GM12801 (cell line): ENCODE measurements around the gene BHMT.

Experiments
- TF ChIP-seq, protein P1 (sequence below): IDR thresholded peaks from one replicate; pipeline ENCODE4 v1.5.1; 2011; ENCODE audit warnings: control low read depth; ENCODE audit not compliant: insufficient read length; ENCODE audit errors: extremely low read depth

BHMT gene

GRCh38 chr5:79119486-79119885 lies 7.9 kb downstream of the BHMT start:
- TF ChIP-seq, protein P1, sequence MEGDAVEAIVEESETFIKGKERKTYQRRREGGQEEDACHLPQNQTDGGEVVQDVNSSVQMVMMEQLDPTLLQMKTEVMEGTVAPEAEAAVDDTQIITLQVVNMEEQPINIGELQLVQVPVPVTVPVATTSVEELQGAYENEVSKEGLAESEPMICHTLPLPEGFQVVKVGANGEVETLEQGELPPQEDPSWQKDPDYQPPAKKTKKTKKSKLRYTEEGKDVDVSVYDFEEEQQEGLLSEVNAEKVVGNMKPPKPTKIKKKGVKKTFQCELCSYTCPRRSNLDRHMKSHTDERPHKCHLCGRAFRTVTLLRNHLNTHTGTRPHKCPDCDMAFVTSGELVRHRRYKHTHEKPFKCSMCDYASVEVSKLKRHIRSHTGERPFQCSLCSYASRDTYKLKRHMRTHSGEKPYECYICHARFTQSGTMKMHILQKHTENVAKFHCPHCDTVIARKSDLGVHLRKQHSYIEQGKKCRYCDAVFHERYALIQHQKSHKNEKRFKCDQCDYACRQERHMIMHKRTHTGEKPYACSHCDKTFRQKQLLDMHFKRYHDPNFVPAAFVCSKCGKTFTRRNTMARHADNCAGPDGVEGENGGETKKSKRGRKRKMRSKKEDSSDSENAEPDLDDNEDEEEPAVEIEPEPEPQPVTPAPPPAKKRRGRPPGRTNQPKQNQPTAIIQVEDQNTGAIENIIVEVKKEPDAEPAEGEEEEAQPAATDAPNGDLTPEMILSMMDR: no peak

DNA sequence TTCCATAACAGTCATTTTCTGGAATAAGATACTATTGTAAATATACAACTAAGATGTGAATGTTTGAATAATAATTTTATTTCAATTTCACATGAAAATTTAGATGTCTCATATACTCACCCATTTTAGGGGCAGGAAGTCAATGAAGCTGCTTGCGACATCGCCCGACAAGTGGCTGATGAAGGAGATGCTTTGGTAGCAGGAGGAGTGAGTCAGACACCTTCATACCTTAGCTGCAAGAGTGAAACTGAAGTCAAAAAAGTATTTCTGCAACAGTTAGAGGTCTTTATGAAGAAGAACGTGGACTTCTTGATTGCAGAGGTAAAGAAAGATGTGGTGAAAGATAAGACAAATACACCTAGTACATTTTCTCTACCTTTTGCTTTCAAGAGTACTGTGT lies 8.6 kb downstream of the BHMT start:
- TF ChIP-seq, protein P1: no peak

DNA sequence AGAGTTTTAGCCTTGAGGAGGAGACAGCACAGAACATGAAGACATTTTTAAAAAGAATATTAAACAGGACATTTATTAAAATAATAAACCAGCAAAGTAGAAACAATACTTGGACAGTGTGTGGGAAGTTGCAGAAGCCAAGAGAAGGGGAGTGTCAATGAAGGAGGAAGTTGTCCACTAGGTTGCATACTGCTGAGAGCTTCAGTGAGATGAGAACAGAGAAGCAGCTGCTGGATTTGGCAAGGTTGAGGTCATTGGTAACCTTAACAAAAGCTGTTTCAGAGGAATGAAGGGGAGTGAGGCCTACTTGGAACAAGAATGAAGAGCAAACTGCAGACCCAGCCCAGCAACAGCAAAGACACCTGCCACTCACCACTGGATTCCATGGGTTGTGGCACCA lies 11.4 kb downstream of the BHMT start:
- TF ChIP-seq, protein P1: no peak

- TF ChIP-seq, protein P1: no peak
Measured at GRCh38 chr5:79124607-79125006, 13.0 kb downstream of the BHMT start.

DNA sequence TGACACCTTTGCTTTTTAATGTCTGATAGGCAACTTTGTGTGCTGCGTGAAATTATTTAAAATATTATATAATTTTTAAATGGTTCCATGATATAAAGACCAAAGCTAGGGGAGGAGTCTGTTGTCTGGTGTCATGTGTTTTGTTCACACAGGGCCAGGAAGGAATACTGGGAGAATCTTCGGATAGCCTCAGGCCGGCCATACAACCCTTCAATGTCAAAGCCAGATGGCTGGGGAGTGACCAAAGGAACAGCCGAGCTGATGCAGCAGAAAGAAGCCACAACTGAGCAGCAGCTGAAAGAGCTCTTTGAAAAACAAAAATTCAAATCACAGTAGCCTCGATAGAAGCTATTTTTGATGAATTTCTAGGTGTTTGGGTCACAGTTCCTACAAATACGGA lies 19.2 kb downstream of the BHMT start:
- TF ChIP-seq, protein P1: no peak

- TF ChIP-seq, protein P1: no peak
Measured at GRCh38 chr5:79133121-79133656, 21.6 kb downstream of the BHMT start.

DNA sequence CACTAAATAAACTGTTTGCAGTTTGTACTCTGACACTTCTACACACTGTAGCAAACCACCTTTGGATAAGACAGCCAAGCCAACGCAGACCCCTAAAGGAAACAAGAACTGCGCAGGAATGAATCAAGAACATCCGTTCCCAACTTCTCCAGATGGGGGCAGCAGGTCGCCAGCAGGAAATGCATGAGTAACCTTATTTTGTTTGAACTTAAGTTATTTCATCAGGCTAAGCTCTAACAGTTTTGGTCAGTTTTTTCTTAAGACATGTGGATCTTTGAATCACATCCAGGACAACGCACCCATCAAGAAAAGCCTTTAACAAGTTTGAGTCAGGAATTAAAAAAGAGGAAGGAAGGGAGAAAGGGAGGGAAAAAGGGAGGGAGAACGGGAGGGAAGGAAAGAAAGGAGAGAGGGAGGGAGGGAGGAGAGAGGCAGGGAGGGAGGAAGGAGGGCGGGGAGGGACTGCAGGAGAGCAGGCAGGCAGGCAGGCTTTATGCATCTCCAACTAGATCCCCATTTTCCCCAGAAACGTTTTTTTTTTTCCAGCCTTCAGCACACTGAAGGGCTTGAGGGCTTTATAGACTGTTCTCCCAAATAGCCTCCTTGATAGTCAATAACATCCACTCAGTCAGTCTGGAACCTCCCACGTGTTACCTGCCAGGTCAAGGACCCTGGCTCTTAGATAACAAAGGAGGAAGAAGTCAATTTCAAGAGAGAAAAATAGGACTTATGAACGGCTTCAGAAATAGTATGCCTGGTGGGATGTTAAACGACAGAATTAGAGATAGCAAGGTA lies 22.2 kb downstream of the BHMT start:
- TF ChIP-seq, protein P1: no peak
